Nephron (organoid): ENCODE results near the gene SPTLC3.
A peak's percentile ranks its signal among the peaks of the same experiment; 100 is the strongest.
"Not testable (repeated sequence)": the region's sequence is repeated elsewhere in the genome, so short reads cannot be mapped to it uniquely, and the experiment has no call there.

Source experiments
- H3K27ac Mint-ChIP-seq, 3 experiments: 2 replicates each; pipeline ENCODE4 v1.8.0; 2020; ENCODE audit warnings: mixed read lengths in 3 of 3, mild to moderate bottlenecking in 2 of 3, moderate library complexity in 1 of 3
- H3K27me3 Mint-ChIP-seq: 2 replicates; pipeline ENCODE4 v1.8.0; 2021; ENCODE audit warnings: low read depth, mild to moderate bottlenecking, moderate library complexity, mixed read lengths
- H3K36me3 Mint-ChIP-seq: 2 replicates; pipeline ENCODE4 v1.8.0; 2020; ENCODE audit warnings: low read depth, mixed read lengths
- H3K4me1 Mint-ChIP-seq: 2 replicates; pipeline ENCODE4 v1.8.0; 2020; ENCODE audit warnings: mixed read lengths
- H3K4me3 Mint-ChIP-seq, 3 experiments: 2 replicates each; pipeline ENCODE4 v1.8.0; 2020; ENCODE audit warnings: mild to moderate bottlenecking in 3 of 3, mixed read lengths in 3 of 3, moderate library complexity in 2 of 3
- H3K9me3 Mint-ChIP-seq: 2 replicates; pipeline ENCODE4 v1.8.0; 2020; ENCODE audit warnings: mixed read lengths
- CTCF ChIP-seq, 3 experiments: fragments of 200-600 bp; sonication (generic); IDR thresholded peaks; one replicate each; pipeline ENCODE4 v1.5.0; 2021; ENCODE audit warnings: antibody characterized with exemption in 3 of 3; ENCODE audit not compliant: unreplicated experiment in 3 of 3

The SPTLC3 gene

GRCh38 chr20:12975833-12976608 is 32.8 kb upstream of the SPTLC3 start:
- TF ChIP-seq CTCF (IDR thresholded peaks at IDR 0.05; ENCODE audit: unreplicated experiment in 3 of 3): no peak
- Mint-ChIP-seq H3K36me3 (no peaks in the 10 kb centered on the region), H3K4me1 (no peaks in the 10 kb centered on the region), H3K27me3 (no peaks in the 10 kb centered on the region), H3K4me3 (no peak overlapping the region), H3K27ac (no peak overlapping the region), H3K9me3 (peaks cover 2% of the 10 kb centered on the region)

- Mint-ChIP-seq H3K36me3 (no peaks in the 10 kb centered on the region), H3K4me3 (no peak overlapping the region), H3K4me1 (no peaks in the 10 kb centered on the region), H3K27ac (peak overlapping the region in 1 of 3 experiments; percentile 29), H3K27me3 (no peaks in the 10 kb centered on the region), H3K9me3 (peaks cover 2% of the 10 kb centered on the region)
- no peak for TF ChIP-seq CTCF (IDR thresholded peaks at IDR 0.05; ENCODE audit: unreplicated experiment in 3 of 3)
These were observed 32.0 kb upstream of the SPTLC3 start for GRCh38 chr20:12976720-12977309.

GRCh38 chr20:12977328-12978125 is 31.2 kb upstream of the SPTLC3 start:
- H3K4me3 Mint-ChIP-seq: no peak overlapping the region
- peaks cover 2% of the 10 kb centered on the region for H3K9me3 Mint-ChIP-seq
- H3K36me3 Mint-ChIP-seq: no peaks in the 10 kb centered on the region
- H3K27me3 Mint-ChIP-seq: no peaks in the 10 kb centered on the region
- H3K4me1 Mint-ChIP-seq: no peaks in the 10 kb centered on the region
- TF ChIP-seq CTCF (IDR thresholded peaks at IDR 0.05; ENCODE audit: unreplicated experiment in 3 of 3): no peak
- H3K27ac Mint-ChIP-seq: peak overlapping the region in 1 of 3 experiments; percentile 29

- no peaks in the 10 kb centered on the region for H3K4me1 Mint-ChIP-seq
- peaks cover 2% of the 10 kb centered on the region for H3K9me3 Mint-ChIP-seq
- TF ChIP-seq CTCF (IDR thresholded peaks at IDR 0.05; ENCODE audit: unreplicated experiment in 3 of 3): no peak
- H3K4me3 Mint-ChIP-seq: no peak overlapping the region
- no peaks in the 10 kb centered on the region for H3K27me3 Mint-ChIP-seq
- H3K36me3 Mint-ChIP-seq: no peaks in the 10 kb centered on the region
- H3K27ac Mint-ChIP-seq: no peak overlapping the region
These were observed 30.7 kb upstream of the SPTLC3 start for GRCh38 chr20:12978126-12978394.

GRCh38 chr20:12978613-12979495 is 29.9 kb upstream of the SPTLC3 start:
- Mint-ChIP-seq H3K36me3 (no peaks in the 10 kb centered on the region), H3K9me3 (peaks cover 2% of the 10 kb centered on the region), H3K27me3 (no peaks in the 10 kb centered on the region), H3K27ac (no peak overlapping the region), H3K4me3 (no peak overlapping the region), H3K4me1 (no peaks in the 10 kb centered on the region)
- no peak for TF ChIP-seq CTCF (IDR thresholded peaks at IDR 0.05; ENCODE audit: unreplicated experiment in 3 of 3)

- not testable (repeated sequence) for H3K9me3 Mint-ChIP-seq
These were observed 29.1 kb upstream of the SPTLC3 start for GRCh38 chr20:12979713-12980112.

More at GRCh38 chr20:12979713-12980112, 29.1 kb upstream of the SPTLC3 start:
- H3K4me1 Mint-ChIP-seq, H3K27ac Mint-ChIP-seq, H3K36me3 Mint-ChIP-seq, H3K27me3 Mint-ChIP-seq, H3K4me3 Mint-ChIP-seq: not testable (repeated sequence)
